COLO829 (cell line): ENCODE measurements around the gene RO60.

Experiments used
- DNase-seq: peaks from one replicate; pipeline ENCODE4 v3.0.0; 2012; ENCODE audit warnings: low spot score

The RO60 gene

GRCh38 chr1:193108471-193108870 lies 49.1 kb downstream of the RO60 start:
- DNase-seq, result no peak
